ENCODE measurements around the gene ANKMY2. TPM values are rescaled to one million over a fixed set of nuclear protein-coding genes. Genes with fewer than 3 reads are reported as not detected.

Gene ANKMY2
- polyA plus RNA-seq, 1 experiment, result 31.8 TPM

- Histone ChIP-seq H3K27me3 (ENCODE audit: control insufficient read depth, insufficient read depth, low read length) (no peaks in the 10 kb centered on the region), H3K9me3 (ENCODE audit: control insufficient read depth, insufficient read depth, low read length) (peaks cover 7% of the 10 kb centered on the region), H3K27ac (ENCODE audit: low read depth, low read length) (no peak overlapping the region), H3K4me3 (ENCODE audit: low read depth, low read length) (no peak overlapping the region)
- ChIA-PET POLR2A (no interaction called here), CTCF (interaction anchor here (0.6 to 0.7 kb wide), 2 partner anchors 162 to 219 kb away, joined by 3 to 4 read pairs; no protein-coding TSS in a partner anchor)
- no peak for TF ChIP-seq CTCF (IDR thresholded peaks at IDR 0.05; ENCODE audit: low read depth, low read length)
- no peak for DNase-seq (ENCODE audit: low read depth, low spot score)
Observed at GRCh38 chr7:16587790-16588189, 57.8 kb downstream of the ANKMY2 start.

DNA sequence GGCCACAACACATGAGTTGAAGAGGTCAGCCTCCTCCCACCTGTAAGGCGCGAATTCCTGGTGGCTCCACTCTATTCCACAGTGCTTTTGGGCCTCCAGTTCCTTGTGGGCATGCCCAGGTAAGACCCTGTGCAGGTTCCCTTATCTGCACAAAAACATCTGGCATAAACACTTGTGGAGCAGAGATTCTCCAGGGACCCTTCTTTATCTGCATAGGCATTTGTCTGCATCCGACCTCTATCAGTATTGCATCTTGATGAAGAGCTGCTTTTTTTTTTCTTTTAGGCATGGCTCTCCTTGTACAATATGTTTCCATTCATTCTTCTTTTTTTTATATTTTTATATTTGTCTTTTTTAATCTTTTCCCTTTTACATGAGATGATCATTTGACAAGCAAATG is 58.4 kb downstream of the ANKMY2 start:
- ChIA-PET CTCF (interaction anchor here (0.7 kb wide), 1 partner anchor 220 kb away, joined by 4 read pairs; no protein-coding TSS in a partner anchor), POLR2A (no interaction called here)

DNA sequence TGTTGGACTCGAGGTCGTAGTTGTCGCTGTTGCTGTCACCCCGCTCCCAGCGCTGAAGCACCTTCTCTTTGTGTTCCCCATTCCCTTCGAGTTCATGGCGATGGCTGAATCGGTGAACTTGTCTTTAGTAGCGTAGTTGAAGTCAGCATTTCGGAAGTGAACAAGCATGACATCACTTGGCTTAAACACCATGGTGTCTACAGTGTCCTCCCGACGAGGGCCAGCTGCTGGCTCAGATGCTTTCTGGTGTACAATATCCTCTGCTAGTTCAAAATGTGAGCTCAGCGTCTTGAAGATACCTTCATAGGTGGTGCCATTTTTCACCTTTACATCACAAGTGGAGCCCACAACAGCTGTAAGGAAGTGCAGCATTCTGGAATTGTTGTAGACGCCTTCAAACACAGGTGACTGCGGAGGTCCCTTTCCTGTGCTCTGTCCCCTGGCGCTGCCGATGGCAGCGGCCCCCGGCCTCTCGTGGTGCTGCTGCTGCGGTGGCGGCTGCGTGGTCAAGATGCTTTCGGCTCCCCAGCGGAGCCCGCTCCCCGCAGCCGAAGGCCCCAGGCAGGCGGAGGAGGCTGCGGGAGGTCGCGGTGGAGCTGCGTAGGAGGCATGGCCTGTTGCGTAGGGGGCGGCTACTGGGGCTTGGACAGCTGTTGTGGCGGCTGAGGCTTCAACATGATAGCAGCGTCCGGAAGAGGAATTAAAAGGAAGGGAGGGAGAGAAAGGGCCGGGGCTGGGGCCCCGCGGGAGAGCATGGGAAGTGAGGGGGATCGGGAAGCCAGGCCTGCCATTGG is 59.3 kb downstream of the ANKMY2 start:
- no peak for TF ChIP-seq CTCF (IDR thresholded peaks at IDR 0.05; ENCODE audit: low read depth, low read length)
- ChIA-PET POLR2A (no interaction called here), CTCF (interaction anchor here (0.9 kb wide), 1 partner anchor 22 kb away, joined by 3 read pairs; no protein-coding TSS in a partner anchor)
- Histone ChIP-seq H3K4me3 (ENCODE audit: low read depth, low read length) (no peak overlapping the region), H3K27me3 (ENCODE audit: control insufficient read depth, insufficient read depth, low read length) (no peaks in the 10 kb centered on the region), H3K9me3 (ENCODE audit: control insufficient read depth, insufficient read depth, low read length) (peaks cover 7% of the 10 kb centered on the region), H3K27ac (ENCODE audit: low read depth, low read length) (no peak overlapping the region)
- no peak for DNase-seq (ENCODE audit: low read depth, low spot score)

More for the DNA sequence above, 58.4 kb downstream of the ANKMY2 start:
- H3K27ac ChIP-seq (ENCODE audit: low read depth, low read length), result no peak overlapping the region
- H3K27me3 ChIP-seq (ENCODE audit: control insufficient read depth, insufficient read depth, low read length), result no peaks in the 10 kb centered on the region
- DNase-seq (ENCODE audit: low read depth, low spot score), result no peak
- peaks cover 7% of the 10 kb centered on the region for H3K9me3 ChIP-seq (ENCODE audit: control insufficient read depth, insufficient read depth, low read length)
- TF ChIP-seq CTCF (IDR thresholded peaks at IDR 0.05; ENCODE audit: low read depth, low read length), result no peak
- no peak overlapping the region for H3K4me3 ChIP-seq (ENCODE audit: low read depth, low read length)

GRCh38 chr7:16585540-16585939 is 60.0 kb downstream of the ANKMY2 start:
- Histone ChIP-seq H3K9me3 (ENCODE audit: control insufficient read depth, insufficient read depth, low read length) (peaks cover 7% of the 10 kb centered on the region), H3K4me3 (ENCODE audit: low read depth, low read length) (no peak overlapping the region), H3K27ac (ENCODE audit: low read depth, low read length) (no peak overlapping the region), H3K27me3 (ENCODE audit: control insufficient read depth, insufficient read depth, low read length) (no peaks in the 10 kb centered on the region)
- ChIA-PET CTCF (interaction anchor here (0.9 kb wide), 1 partner anchor 21 kb away, joined by 3 read pairs; no protein-coding TSS in a partner anchor), POLR2A (no interaction called here)
- no peak for TF ChIP-seq CTCF (IDR thresholded peaks at IDR 0.05; ENCODE audit: low read depth, low read length)
- no peak for DNase-seq (ENCODE audit: low read depth, low spot score)

DNA sequence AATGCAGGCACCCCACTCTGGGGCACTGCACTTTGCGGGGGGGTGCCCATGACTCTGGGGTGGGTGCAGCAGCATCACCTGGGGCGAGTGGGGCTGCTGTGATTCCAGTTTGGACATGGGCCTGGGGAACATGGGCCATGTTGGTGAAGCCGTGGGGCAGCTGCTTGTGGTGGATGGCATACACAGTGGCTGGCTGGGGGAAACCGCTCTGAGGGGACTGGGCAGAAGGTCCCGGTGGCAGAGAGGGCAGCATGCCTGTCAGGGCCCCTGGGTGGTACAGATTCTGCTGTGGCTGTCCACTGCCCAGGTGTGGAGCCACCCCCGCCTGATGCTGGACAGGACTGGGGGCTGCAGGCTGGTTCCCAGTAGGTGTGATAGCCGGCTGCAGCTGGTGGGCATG is 61.7 kb downstream of the ANKMY2 start:
- Histone ChIP-seq H3K4me3 (ENCODE audit: low read depth, low read length) (no peak overlapping the region), H3K27ac (ENCODE audit: low read depth, low read length) (no peak overlapping the region), H3K9me3 (ENCODE audit: control insufficient read depth, insufficient read depth, low read length) (peaks cover 7% of the 10 kb centered on the region), H3K27me3 (ENCODE audit: control insufficient read depth, insufficient read depth, low read length) (no peaks in the 10 kb centered on the region)
- POLR2A ChIA-PET, result no interaction called here
- no peak for TF ChIP-seq CTCF (IDR thresholded peaks at IDR 0.05; ENCODE audit: low read depth, low read length)
- no peak for DNase-seq (ENCODE audit: low read depth, low spot score)
- CTCF ChIA-PET, result no interaction called here
